ENCODE measurements around the gene S100A12. TPM values are rescaled to one million over a fixed set of nuclear protein-coding genes. Genes with fewer than 3 reads are reported as not detected.

The S100A12 gene
- total RNA-seq, 2 experiments from 2014 or later = not detected

DNA sequence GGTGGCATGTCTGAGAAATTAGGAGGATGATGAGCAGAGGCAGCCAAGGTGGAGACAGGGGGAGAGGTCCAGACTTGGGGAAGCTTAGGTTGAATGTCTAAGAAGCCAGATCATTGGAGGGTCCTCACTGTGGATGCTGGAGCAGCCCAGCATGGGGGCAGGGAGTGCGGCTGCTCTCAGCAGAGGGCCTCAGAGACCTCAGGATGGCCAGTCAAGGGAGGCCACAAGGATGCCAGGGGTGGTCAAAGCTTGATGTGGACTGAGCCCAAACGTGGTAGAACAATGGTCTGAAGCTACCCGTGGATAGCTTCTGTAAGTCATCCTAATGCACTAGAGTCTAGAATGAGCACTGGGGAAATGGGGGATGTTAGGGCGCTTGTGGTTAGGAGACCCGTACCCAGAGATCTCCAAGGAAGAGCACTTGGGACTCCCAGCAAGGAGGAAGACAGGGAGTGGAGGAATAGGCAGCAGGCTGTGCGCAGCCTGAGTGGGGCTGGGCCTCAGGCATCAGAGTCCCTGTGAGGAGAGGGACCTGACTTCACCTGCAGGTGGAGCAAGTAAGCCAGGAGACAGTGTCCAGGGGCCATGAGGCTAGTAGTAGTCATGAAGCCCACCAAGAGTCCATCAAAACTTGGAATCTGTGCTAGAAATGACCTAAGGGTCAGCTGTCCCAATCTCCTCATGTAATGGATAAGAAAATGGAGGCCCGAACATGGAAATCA lies 22.0 kb downstream of the S100A12 start:
- no peaks in the 10 kb centered on the region for H3K36me3 ChIP-seq (ENCODE audit: insufficient read depth, low read length)
- no peak overlapping the region for H3K4me3 ChIP-seq (ENCODE audit: low read depth, low read length, poor library complexity, severe bottlenecking)
- no peaks in the 10 kb centered on the region for H4K20me1 ChIP-seq (ENCODE audit: insufficient read depth, low read length)
- POLR2A ChIA-PET = no interaction called here
- CTCF ChIA-PET (ENCODE audit: unreplicated experiment) = interaction anchor here (0.5 to 0.6 kb wide), 2 partner anchors 35 to 276 kb away, joined by 3 read pairs; no protein-coding TSS in a partner anchor
- intact Hi-C loops (cut with micrococcal nuclease; ENCODE audit: unreplicated experiment) = loop anchor here (2.0 to 10.0 kb wide), 2 partner anchors 51 to 391 kb away; no protein-coding TSS in a partner anchor
- peak; percentile 7 for DNase-seq (ENCODE audit: low spot score)
- TF ChIP-seq, protein P1, sequence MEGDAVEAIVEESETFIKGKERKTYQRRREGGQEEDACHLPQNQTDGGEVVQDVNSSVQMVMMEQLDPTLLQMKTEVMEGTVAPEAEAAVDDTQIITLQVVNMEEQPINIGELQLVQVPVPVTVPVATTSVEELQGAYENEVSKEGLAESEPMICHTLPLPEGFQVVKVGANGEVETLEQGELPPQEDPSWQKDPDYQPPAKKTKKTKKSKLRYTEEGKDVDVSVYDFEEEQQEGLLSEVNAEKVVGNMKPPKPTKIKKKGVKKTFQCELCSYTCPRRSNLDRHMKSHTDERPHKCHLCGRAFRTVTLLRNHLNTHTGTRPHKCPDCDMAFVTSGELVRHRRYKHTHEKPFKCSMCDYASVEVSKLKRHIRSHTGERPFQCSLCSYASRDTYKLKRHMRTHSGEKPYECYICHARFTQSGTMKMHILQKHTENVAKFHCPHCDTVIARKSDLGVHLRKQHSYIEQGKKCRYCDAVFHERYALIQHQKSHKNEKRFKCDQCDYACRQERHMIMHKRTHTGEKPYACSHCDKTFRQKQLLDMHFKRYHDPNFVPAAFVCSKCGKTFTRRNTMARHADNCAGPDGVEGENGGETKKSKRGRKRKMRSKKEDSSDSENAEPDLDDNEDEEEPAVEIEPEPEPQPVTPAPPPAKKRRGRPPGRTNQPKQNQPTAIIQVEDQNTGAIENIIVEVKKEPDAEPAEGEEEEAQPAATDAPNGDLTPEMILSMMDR (conservative IDR thresholded peaks at IDR 0.05; ENCODE audit: low read length) = peak; percentile 46
- no peak for TF ChIP-seq EZH2phosphoT487 (IDR thresholded peaks at IDR 0.05; ENCODE audit: borderline replicate concordance, low read depth, low read length)
- no TSS peak for BruUV-seq (replicated peaks)
- H3K27ac ChIP-seq (ENCODE audit: low read depth, low read length, poor library complexity, severe bottlenecking) = no peak overlapping the region
- no peaks in the 10 kb centered on the region for H3K79me2 ChIP-seq (ENCODE audit: insufficient read depth, low read depth, low read length)
- H3K9me3 ChIP-seq (ENCODE audit: low read length) = no peaks in the 10 kb centered on the region
- no peak overlapping the region for H3K4me2 ChIP-seq (ENCODE audit: low read length)
- no peaks in the 10 kb centered on the region for H3K9me2 ChIP-seq (ENCODE audit: insufficient read depth, low read length)
- no peaks in the 10 kb centered on the region for H3K4me1 ChIP-seq (ENCODE audit: insufficient read depth, low read length, poor library complexity, severe bottlenecking)
- H2AFZ ChIP-seq (ENCODE audit: low read length) = no peak overlapping the region

DNA sequence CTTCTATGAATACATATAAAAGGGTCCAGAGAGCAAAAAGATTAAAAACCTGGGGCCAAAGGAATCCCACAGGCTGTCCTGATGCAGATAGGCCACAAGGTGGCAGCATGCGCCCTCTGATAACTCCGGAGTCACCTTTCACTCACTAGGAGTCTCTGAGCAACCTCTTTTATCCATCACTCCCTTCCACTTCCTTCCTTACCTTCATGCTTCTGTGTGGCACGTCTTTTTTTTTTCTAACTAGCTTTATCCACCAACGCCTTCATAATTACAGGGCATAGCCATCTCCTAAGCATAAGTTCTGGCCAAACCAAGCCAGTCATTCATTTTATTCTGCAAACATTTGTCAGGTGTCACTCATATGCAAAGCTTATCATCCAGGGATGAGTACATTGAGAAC lies 22.9 kb downstream of the S100A12 start:
- no peaks in the 10 kb centered on the region for H4K20me1 ChIP-seq (ENCODE audit: insufficient read depth, low read length)
- H3K79me2 ChIP-seq (ENCODE audit: insufficient read depth, low read depth, low read length) = no peaks in the 10 kb centered on the region
- H3K27ac ChIP-seq (ENCODE audit: low read depth, low read length, poor library complexity, severe bottlenecking) = no peak overlapping the region
- ChIA-PET CTCF (ENCODE audit: unreplicated experiment) (no interaction called here), POLR2A (no interaction called here)
- H3K36me3 ChIP-seq (ENCODE audit: insufficient read depth, low read length) = no peaks in the 10 kb centered on the region
- H3K4me2 ChIP-seq (ENCODE audit: low read length) = no peak overlapping the region
- no peak overlapping the region for H3K4me3 ChIP-seq (ENCODE audit: low read depth, low read length, poor library complexity, severe bottlenecking)
- no peaks in the 10 kb centered on the region for H3K4me1 ChIP-seq (ENCODE audit: insufficient read depth, low read length, poor library complexity, severe bottlenecking)
- no peaks in the 10 kb centered on the region for H3K9me2 ChIP-seq (ENCODE audit: insufficient read depth, low read length)
- intact Hi-C loops (cut with micrococcal nuclease; ENCODE audit: unreplicated experiment) = loop anchor here (2.0 to 10.0 kb wide), 2 partner anchors 52 to 392 kb away; no protein-coding TSS in a partner anchor
- no peaks in the 10 kb centered on the region for H3K9me3 ChIP-seq (ENCODE audit: low read length)
- H2AFZ ChIP-seq (ENCODE audit: low read length) = no peak overlapping the region
- TF ChIP-seq EZH2phosphoT487 (IDR thresholded peaks at IDR 0.05; ENCODE audit: borderline replicate concordance, low read depth, low read length) = no peak
- TF ChIP-seq, protein P1 (conservative IDR thresholded peaks at IDR 0.05; ENCODE audit: low read length) = peak; percentile 98
- no TSS peak for BruUV-seq (replicated peaks)
- DNase-seq (ENCODE audit: low spot score) = peak; percentile 65

DNA sequence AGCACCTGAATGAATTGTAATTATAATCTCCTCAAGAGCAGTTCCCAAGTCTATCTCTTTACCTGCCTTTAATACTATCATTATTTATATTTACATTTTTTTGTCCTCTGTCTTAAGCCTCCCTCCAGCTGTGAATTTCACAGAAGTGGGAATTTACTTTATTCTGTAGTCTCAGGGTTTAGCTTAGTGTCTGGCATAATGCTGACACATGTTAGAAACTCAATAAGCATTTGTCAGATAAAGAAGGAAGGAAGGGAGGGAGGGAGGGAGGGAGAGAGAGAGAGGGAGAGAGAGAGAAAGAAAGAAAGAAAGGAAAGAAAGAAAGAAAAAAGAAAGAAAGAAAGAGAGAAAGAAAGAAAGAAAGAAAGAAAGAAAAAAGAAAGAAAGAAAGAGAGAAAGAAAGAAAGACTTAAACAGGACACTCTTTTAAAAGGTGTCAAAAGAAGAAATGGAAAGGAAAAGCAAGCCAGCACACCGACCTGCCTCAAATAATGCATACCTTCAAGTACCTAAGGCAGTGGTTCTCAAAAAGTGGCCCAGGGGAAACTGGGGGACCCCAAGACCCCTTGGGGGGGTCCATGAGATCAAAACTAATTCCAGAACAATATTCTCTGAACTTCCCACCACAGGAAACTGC lies 25.0 kb downstream of the S100A12 start:
- H4K20me1 ChIP-seq (ENCODE audit: insufficient read depth, low read length) = no peaks in the 10 kb centered on the region
- H3K27ac ChIP-seq (ENCODE audit: low read depth, low read length, poor library complexity, severe bottlenecking) = no peak overlapping the region
- TF ChIP-seq, protein P1 (conservative IDR thresholded peaks at IDR 0.05; ENCODE audit: low read length) = no peak
- no peak for TF ChIP-seq EZH2phosphoT487 (IDR thresholded peaks at IDR 0.05; ENCODE audit: borderline replicate concordance, low read depth, low read length)
- intact Hi-C loops (cut with micrococcal nuclease; ENCODE audit: unreplicated experiment) = loop anchor here (10.0 kb wide), 1 partner anchor 394 kb away; no protein-coding TSS in a partner anchor
- H3K4me3 ChIP-seq (ENCODE audit: low read depth, low read length, poor library complexity, severe bottlenecking) = no peak overlapping the region
- no peaks in the 10 kb centered on the region for H3K79me2 ChIP-seq (ENCODE audit: insufficient read depth, low read depth, low read length)
- no peaks in the 10 kb centered on the region for H3K36me3 ChIP-seq (ENCODE audit: insufficient read depth, low read length)
- H3K9me3 ChIP-seq (ENCODE audit: low read length) = no peaks in the 10 kb centered on the region
- no peak overlapping the region for H2AFZ ChIP-seq (ENCODE audit: low read length)
- H3K4me2 ChIP-seq (ENCODE audit: low read length) = no peak overlapping the region
- CTCF ChIA-PET (ENCODE audit: unreplicated experiment) = no interaction called here
- POLR2A ChIA-PET = no interaction called here
- no peaks in the 10 kb centered on the region for H3K4me1 ChIP-seq (ENCODE audit: insufficient read depth, low read length, poor library complexity, severe bottlenecking)
- no peak for DNase-seq (ENCODE audit: low spot score)
- BruUV-seq (replicated peaks) = no TSS peak
- no peaks in the 10 kb centered on the region for H3K9me2 ChIP-seq (ENCODE audit: insufficient read depth, low read length)

Data from OCI-LY7 (cell line).